Ishikawa (cell line): ENCODE results near the gene CYP2S1.

Experiments
- CEBPB ChIP-seq: IDR thresholded peaks from 2 replicates; pipeline ENCODE4 v1.6.1; 2012
- CREB1 ChIP-seq: IDR thresholded peaks from 2 replicates; pipeline ENCODE4 v1.6.1; 2012; ENCODE audit warnings: low read depth
- EGR1 ChIP-seq: IDR thresholded peaks from 2 replicates; pipeline ENCODE4 v1.6.1; 2012
- EP300 ChIP-seq: IDR thresholded peaks from 2 replicates; pipeline ENCODE4 v1.6.1; 2012; ENCODE audit warnings: borderline replicate concordance
- FOXM1 ChIP-seq: IDR thresholded peaks from 2 replicates; pipeline ENCODE4 v1.6.1; 2012; ENCODE audit warnings: low read depth, borderline replicate concordance
- MAX ChIP-seq: IDR thresholded peaks from 2 replicates; pipeline ENCODE4 v1.6.1; 2012
- NFIC ChIP-seq: IDR thresholded peaks from 2 replicates; pipeline ENCODE4 v1.6.1; 2012
- RAD21 ChIP-seq: IDR thresholded peaks from 2 replicates; pipeline ENCODE4 v1.6.1; 2012; ENCODE audit warnings: low read depth
- REST ChIP-seq: IDR thresholded peaks from 2 replicates; pipeline ENCODE4 v1.6.1; 2012; ENCODE audit warnings: low read depth, mild to moderate bottlenecking
- TAF1 ChIP-seq: IDR thresholded peaks from 2 replicates; pipeline ENCODE4 v1.6.1; 2012; ENCODE audit warnings: low read depth, mild to moderate bottlenecking
- TCF12 ChIP-seq: IDR thresholded peaks from 2 replicates; pipeline ENCODE4 v1.6.1; 2012; ENCODE audit warnings: low read depth
- TEAD4 ChIP-seq: IDR thresholded peaks from 2 replicates; pipeline ENCODE4 v1.6.1; 2012
- USF1 ChIP-seq: IDR thresholded peaks from 2 replicates; pipeline ENCODE4 v1.6.1; 2012
- YY1 ChIP-seq: IDR thresholded peaks from 2 replicates; pipeline ENCODE4 v1.6.1; 2012; ENCODE audit warnings: low read depth
- ZBTB7A ChIP-seq: IDR thresholded peaks from 2 replicates; pipeline ENCODE4 v1.6.1; 2012; ENCODE audit warnings: low read depth

CYP2S1 gene

GRCh38 chr19:41226874-41227390 is 33.9 kb downstream of the CYP2S1 start:
- no peak for TF ChIP-seq TEAD4
- TF ChIP-seq RAD21 = no peak
- no peak for TF ChIP-seq ZBTB7A
- TF ChIP-seq EGR1 = no peak
- no peak for TF ChIP-seq USF1
- TF ChIP-seq CREB1 = no peak

GRCh38 chr19:41228486-41228885 is 35.5 kb downstream of the CYP2S1 start:
- TF ChIP-seq EGR1 (no peak), REST (no peak), RAD21 (no peak), TAF1 (no peak), FOXM1 (no peak), YY1 (no peak), EP300 (no peak), ZBTB7A (no peak), CEBPB (no peak), CREB1 (no peak), MAX (no peak), USF1 (no peak), TCF12 (no peak), NFIC (no peak), TEAD4 (no peak)

GRCh38 chr19:41230067-41230857 is 37.2 kb downstream of the CYP2S1 start:
- TF ChIP-seq TAF1 (no peak), TEAD4 (no peak), EP300 (no peak), USF1 (no peak), CEBPB (no peak), ZBTB7A (no peak), TCF12 (no peak), NFIC (no peak), YY1 (no peak), RAD21 (no peak), CREB1 (no peak)

- TF ChIP-seq MAX (no peak), RAD21 (no peak), ZBTB7A (no peak), REST (no peak), YY1 (no peak), TEAD4 (no peak), TCF12 (no peak), CEBPB (no peak), USF1 (no peak), TAF1 (no peak), EP300 (no peak)
These were observed 39.7 kb downstream of the CYP2S1 start for GRCh38 chr19:41232686-41233085.

GRCh38 chr19:41233748-41234240 is 40.8 kb downstream of the CYP2S1 start:
- no peak for TF ChIP-seq EP300
- TF ChIP-seq TEAD4 = no peak
- no peak for TF ChIP-seq ZBTB7A
- TF ChIP-seq TCF12 = no peak
- no peak for TF ChIP-seq MAX
- TF ChIP-seq EGR1 = no peak
- no peak for TF ChIP-seq YY1
- no peak for TF ChIP-seq RAD21
- no peak for TF ChIP-seq REST
- no peak for TF ChIP-seq TAF1
